WI38 (cell line): ENCODE results near the gene LMNTD1.

Source experiments
- H3K4me3 ChIP-seq: 2 replicates; pipeline ENCODE4 v1.5.1; 2011; ENCODE audit warnings: low read depth, mild to moderate bottlenecking, control low read depth, low read length
- CTCF ChIP-seq: IDR thresholded peaks from 2 replicates; pipeline ENCODE4 v1.5.1; 2012; ENCODE audit warnings: low read depth, mild to moderate bottlenecking, control low read depth, low read length

The LMNTD1 gene

DNA sequence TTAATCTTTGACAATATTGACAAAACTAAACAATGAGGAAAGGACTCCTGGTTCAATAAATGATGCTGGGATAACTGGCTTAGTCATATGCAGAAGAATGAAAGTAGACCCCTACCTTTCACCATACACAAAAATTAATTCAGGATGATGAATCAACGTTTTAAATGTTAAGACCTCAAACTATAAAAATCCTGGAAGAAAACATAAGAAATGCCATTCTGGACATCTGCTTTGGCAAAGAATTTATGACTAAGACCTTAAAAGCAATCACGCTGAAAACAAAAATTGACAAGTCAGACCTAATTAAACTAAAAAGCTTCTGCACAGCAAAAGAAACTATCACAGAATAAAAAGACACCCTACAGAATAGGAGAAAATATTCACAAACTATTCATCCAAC is 97.4 kb downstream of the LMNTD1 start:
- no peak for TF ChIP-seq CTCF
- H3K4me3 ChIP-seq, result no peak overlapping the region

DNA sequence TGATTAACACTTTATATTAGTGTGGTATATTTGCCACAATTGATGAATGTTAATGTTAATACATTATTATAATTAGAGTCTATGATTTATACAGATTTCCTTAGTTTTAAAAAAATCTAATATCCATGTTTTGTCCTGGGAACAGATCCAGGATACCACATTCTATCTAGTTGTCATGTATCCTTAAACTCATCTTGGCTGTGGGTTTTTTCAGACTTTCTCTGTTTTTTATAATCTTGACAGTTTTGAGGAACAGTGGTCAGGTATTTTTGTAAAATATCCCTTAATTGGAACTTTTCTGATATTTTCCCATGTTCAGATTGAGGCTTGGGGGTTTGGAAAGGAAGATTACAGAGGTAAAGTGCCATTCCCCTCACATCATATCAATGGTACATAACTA is 104.1 kb downstream of the LMNTD1 start:
- H3K4me3 ChIP-seq, result no peak overlapping the region
- no peak for TF ChIP-seq CTCF

- no peak for TF ChIP-seq CTCF
- no peak overlapping the region for H3K4me3 ChIP-seq
Measured at GRCh38 chr12:25447046-25447445, 106.0 kb downstream of the LMNTD1 start.

DNA sequence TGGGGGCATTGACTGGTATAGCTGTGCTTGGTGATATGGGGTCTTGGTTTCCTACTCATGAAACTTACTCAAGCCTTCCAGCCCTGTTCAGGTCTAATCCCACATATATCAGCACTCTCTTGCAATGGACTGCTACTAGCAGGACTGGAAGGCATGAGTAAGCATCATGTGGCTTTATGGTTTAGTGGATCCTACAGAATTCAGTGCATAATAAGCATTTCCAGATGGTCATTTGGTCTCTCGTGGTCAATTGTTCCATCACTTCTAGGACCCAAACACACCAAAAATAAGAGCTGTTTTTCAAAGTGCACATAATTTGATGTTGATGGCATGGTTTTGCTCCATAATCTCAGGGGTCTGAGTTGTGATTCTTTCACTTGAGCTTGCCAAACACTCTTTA is 114.4 kb downstream of the LMNTD1 start:
- no peak for TF ChIP-seq CTCF
- H3K4me3 ChIP-seq, result no peak overlapping the region

- peak; percentile 66; the same call in 1 of the 2 replicates for TF ChIP-seq CTCF
- H3K4me3 ChIP-seq, result peak overlapping the region; percentile 51
Measured at GRCh38 chr12:25436206-25437030, 116.7 kb downstream of the LMNTD1 start.

DNA sequence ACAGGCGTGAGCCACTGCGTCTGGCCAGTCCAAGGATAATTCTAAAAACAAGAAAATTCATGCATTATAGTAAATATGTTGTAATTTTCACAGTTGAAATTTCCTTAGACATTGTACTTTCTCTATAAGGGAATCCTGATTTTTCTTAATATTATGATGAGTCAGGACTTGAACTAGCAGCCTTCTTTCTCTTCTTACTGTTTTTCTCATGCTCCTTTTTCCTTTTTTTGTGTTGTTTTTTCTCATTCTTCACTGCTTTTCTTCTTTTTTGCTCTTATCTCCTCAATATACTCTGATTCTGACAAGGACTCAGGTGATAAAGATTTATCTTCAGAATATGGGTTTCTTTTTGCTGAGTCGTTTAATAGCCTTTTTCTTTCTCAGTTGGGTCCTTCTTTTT is 117.7 kb downstream of the LMNTD1 start:
- H3K4me3 ChIP-seq, result no peak overlapping the region
- no peak for TF ChIP-seq CTCF

DNA sequence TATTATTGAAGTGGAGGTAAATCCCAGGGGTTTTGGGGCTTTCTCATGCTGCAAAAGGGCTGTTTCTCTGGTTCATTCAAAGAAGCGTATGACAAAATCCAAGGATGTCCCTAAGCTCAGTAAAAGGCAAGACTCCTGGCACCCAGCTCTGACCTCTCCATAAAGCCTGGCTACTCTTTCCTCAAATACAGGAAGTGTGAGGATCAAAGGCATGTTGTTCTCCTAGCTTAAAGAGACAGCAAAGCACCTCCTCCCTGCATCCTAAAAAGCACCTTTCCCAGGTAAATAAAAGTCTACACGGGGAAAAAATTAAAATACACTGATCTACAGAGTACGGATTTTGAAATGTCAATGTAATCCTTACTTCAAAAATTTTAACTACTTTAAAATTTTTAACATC is 118.6 kb downstream of the LMNTD1 start:
- no peak overlapping the region for H3K4me3 ChIP-seq
- no peak for TF ChIP-seq CTCF
